HG03025 (cell line): Measurements from ENCODE around the gene MPG.
"Not testable (repeated sequence)": the region's sequence is repeated elsewhere in the genome, so short reads cannot be mapped to it uniquely, and the experiment has no call there.

Experiments
- ATAC-seq: cut with Tn5 transposase; IDR thresholded peaks from one replicate; pipeline ENCODE4 v1.9.1; 2021; ENCODE audit warnings: mild to moderate bottlenecking, moderate library complexity; ENCODE audit not compliant: unreplicated experiment, low FRiP score

MPG gene, protein sequence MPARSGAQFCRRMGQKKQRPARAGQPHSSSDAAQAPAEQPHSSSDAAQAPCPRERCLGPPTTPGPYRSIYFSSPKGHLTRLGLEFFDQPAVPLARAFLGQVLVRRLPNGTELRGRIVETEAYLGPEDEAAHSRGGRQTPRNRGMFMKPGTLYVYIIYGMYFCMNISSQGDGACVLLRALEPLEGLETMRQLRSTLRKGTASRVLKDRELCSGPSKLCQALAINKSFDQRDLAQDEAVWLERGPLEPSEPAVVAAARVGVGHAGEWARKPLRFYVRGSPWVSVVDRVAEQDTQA

DNA sequence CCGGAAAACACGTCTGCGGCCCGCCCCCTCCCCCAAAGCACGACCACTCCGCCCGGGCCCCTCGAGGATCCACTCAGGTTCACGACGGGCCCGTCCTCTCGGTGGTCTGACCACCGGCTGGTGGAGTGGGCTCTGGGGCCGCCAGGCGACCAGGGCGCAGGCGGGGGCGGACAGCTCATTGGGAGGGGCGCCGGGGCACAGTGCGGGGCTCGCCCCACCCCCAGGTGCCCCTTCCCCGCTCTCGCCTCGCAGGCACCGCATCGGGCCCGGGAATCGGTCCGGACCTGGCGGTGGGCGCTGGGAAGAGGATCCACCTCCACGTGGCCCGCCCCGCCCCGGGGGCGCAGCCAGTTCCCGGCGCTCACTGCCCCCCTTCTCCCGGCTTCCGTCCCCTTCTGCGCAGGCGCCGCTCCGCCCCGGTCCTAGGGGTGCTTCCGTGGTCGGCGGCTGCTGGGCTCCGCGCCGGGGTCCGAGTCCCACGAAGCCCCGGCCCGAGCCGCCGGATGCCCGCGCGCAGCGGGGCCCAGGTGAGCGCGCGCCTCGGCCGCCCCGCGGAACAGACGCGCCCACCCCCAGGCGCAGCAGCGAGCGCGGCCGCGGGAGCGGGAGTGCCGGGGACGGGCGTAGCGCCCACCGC is at the start of gene MPG:
MPG (plus strand) TSS at position 419 of the 637 bp plus-strand sequence; CDS start at position 504, 85 bp downstream.
- ATAC-seq: peak; percentile 58

DNA sequence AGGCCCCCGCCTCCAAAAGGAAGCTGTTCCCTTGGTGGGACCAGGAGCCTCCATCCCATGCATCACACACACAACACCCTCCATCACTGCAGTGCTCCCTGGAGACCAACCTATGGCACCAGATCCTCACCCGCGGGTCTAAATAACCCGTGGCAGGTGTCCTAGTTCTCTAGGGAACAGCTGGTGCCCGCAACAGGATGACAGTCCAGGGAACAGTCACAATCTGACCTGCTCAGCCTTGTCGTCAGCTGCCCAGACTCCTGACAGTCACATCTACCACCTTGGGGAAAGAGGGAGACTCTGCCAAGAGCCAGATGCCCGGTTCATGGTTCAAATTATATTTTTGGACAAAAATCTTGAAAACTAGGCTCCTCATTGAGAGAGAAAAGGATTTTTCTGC is 47.4 kb upstream of the MPG start:
- not testable (repeated sequence) for ATAC-seq

DNA sequence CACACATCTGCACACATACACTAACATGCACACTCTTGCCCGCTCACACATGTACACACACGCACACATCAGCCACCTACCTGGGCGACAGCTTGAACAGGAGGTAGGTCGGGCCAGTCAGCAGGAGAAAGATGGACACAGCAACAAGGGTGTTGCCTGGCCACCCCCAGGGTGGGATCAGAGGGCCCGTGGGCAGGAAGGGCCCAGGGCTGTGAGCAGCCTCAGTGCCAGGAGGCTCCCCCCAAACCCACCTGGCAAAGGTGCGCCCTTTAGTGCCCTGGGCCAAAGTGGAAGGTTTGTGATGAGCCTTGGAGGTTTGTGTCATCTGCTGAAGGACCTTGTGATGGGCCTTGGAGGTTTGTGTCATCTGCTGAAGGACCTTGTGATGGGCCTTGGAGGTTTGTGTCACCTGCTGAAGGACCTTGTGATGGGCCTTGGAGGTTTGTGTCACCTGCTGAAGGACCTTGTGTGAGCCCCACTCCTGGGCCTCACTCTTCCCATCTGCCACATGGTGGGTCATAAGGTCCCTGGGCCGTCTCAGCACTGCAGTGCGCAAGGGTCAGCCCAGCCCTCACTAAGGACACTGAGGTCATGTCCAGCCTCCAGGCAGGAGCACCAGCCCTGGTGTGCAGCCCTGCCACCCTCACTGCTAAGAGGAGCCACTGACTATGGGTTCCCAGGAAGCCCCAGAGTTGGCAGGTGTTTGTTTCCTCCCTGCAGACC is 44.7 kb upstream of the MPG start:
- ATAC-seq: not testable (repeated sequence)

DNA sequence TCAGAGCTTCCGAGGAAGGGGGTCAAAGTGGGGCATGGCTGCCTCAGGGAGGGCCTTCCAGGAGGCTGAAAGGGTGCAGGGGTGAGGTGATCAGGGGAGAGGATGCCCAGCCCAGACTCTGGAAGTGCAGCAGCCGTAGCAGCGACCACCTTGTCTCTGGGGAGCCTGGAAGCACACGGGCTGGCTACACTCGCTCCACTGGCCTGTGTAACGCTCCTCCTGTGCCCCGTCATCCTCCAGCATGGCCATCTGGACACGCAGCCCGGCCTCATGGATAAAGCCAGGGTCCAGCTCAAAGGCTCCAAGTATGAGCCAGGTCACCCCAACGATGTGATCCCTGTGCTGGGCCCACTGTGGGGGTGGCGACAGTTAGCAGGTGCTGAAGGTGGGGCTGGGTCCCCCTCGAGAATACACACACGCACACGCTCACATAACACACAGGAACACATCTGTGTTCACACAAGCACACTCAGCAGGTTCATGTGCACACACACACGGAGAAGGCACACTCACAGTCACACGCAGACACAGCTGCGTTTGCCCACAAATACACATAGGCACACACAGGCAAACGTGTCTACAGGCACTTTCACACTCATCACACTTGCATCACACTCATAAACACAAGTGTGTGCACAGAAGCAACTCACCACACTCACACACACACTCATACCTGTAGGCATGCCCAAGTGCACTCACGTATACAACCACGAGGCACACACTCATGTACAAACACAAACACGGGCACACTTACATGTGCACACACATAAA is 44.0 kb upstream of the MPG start:
- no peak for ATAC-seq

DNA sequence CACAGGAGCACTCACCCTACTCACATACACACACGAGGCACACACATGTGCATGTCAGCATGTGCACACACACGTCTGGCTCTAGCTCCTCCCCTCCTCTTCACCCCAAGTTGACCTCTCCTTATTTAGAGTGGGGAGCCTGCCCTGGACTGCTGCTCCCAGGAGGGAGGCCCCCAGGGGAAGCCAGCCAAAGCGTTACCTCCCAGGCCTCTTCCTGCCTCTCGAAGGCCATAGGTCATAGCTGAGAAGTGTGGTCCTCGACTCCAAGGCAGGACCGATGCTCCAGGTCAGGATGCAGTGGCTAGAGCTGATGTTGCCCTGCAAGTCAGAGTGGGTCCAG is 43.4 kb upstream of the MPG start:
- no peak for ATAC-seq

DNA sequence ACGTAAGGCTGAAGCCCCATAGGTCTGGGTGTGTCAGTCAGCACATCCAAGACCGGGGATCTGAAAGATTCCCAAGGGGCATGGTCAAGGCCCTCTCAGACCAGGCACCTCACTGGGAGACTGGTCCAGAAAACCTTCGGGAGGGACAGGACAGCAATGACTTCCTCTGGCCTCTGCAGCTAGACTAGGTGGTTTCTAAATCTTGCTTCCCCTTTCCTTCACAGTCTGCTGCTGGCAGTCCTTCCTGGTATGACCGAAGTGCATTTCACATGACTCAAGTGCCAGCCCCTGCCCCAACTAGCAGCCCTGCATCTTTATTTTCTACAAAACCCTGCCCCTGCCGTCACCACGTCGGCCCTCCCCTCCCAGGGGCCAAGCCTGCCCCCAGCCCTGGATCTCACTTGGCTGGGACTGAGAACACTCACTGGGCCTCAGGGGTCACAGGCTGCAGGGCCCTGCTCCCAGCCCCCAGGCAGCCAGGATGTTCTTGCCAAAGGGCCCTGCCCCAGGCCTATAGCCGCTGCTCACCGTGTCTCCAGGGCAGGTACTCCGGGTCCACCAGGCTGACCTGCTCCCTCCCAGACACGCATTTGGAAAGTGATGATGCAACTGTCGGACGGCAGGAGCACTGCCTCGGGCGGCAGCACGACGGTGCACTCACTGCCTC is 42.9 kb upstream of the MPG start:
- ATAC-seq: no peak

DNA sequence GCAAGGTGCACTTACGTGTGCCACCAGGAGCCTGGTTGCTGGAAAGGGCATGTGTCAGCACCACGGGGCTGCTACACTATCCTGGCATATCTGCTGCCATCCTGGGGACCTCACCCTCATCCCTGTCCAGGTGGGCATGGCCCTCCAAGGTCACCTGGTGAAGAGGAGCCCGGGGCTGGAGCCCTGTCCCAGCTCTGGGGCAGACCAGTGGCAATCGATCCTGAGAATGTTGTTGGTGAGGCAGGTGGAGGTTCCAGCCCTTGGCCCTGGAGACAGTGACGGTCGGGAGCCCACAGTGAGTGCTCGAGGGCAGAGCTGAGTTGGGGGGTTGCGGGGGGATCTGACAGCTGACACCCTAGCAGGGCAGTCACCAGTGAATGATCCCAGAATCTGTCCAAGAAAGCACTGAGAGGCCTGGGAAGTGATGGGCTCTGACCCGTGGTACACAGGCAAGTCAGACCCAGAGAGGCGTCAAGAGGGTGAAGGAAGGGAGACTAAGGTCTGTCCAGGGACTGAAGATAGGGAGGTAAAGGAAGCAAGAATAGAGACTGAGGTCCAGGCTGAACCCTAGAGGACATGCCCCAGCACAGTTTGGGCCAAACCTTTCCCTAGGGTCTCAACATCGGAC is 42.2 kb upstream of the MPG start:
- ATAC-seq: no peak

DNA sequence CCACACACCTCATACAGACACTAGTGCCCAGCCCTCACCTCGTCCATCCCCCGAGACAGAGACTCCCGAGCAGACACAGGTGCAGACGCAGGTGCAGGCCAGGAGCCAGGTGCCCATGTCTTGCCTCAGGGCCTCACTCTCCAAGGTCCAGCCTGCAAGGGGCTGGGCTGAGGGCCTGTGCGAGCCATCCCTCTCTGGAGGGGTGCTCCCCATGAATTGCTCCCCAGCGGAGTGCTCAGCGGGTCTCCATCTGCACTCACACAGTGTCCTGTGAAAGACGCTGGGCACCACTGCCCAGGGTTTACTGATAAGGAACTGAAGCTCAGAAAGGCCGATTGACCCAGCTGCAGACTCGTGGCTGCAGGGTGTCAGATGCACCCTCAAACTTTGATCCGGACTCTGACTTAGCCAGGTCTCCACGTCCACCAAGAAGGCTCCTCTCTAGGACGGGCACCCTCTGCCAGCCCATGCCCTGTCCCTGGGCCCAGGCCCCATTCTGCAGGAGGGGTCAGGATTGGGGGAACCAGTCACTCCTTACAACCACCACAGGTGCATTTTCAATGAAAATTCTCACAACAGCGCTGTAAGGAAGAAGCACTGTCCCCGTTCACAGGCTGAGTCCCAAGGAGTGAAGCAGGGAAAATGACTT is 41.6 kb upstream of the MPG start:
- no peak for ATAC-seq

DNA sequence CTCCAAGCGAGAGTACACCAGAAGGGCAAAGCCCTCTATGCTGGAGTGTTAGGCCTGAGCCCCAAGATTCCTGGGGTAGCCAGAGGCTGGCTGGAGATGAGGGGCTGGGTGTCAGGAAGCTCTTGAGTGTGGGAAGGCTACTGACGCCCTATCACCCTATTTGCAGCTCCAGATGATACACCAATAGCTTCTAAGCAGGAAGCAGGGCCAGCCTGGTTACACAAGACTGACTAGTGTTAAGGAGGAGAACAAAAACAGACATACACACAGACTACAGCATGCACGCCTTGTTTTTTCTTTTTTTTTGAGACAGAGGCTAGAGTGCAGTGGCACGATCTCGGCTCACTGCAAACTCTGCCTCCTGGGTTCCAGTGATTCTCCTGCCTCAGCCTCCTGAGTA is 40.5 kb upstream of the MPG start:
- no peak for ATAC-seq

DNA sequence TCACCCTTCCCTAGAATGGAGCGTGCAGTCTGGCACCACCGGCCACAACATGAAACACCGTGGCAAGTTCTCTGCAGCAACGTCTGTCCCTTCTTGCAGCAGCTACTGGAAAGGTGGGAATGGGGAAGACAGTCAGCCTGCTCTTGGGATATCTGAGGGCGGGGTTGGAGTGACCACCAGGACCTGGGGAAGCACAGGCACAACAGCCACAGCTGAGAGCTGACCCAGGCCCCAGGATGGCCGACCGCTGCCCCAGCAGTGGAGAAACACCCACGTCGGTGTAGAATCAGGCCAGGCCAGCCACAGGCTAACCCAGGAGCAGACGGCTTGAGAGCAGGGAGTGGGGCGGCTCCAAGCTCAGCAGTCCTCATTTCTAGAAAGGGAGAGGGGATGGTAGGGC is 39.8 kb upstream of the MPG start:
- not testable (repeated sequence) for ATAC-seq

DNA sequence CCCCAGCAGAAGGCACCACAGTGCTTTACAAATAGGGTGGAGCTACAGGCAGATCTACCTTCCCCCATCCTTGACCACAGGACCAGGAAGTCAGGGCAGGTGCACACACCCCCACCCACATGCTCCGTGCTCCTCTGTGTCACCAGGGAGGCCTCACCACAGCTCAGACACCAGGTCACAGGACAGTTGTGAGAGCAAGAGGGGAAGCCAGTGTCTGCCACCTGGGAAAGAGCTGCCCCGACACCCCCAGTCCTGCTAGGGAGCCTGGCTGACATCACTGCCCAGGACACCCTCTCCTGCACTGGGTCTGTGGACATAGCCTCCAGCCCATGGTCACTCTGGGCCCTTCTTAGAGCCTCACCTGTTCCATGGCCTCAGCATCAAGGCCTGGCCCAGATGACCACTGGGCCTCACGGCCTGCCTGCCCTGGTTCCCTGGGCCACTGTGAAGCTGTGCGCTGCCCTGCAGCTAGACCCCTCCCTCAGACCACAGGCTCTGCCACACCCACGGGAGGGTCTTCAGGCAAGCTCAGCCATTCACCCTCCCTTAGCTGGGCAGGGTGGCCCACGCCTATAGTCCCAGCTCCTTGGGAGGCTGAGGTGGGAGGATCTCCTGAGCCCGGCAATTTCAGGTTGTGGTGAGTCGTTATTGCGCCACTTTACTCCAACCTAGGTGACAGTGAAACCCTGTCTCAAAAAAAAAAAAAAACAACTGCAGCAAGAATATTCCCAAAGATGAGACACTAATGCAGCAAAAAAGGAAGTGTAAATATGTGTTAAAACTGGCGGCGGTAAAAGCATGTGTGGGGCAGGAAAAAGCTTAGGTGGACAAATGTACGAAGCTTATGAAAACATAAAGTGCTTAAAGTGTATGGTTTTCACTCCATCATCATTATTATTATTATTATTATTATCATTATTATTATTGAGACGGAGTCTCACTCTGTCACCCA is 38.8 kb upstream of the MPG start:
- peak; percentile 65 for ATAC-seq

DNA sequence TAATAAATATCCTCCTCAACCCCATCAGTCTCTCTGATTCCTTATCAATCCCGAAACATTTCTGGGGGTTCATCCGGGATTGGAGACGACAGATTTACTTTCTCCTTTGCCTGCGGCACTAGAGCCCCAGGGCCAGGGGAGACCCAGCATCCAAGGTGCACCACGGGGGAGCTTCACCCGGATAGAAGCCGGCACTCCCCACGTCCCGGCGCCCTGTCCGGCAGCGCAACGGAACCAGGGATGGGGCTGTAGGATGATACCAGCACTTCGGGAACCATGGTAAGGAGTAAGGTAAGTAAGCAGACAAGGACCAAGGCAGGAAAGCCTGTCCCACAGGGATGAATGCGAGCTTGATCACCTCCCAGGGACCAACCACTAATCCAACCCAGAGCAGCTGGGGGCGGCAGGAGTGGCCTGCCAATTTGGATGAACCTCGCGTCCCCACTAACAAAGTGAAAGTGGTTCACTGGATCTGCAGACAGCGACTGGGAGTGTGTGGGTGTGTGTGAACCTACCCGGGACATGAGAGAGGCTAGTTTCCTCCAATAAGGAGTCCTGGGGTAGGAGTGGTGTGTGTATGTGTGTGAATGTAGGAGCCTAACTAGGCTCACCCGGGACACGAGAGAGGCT is 36.5 kb upstream of the MPG start:
- no peak for ATAC-seq

DNA sequence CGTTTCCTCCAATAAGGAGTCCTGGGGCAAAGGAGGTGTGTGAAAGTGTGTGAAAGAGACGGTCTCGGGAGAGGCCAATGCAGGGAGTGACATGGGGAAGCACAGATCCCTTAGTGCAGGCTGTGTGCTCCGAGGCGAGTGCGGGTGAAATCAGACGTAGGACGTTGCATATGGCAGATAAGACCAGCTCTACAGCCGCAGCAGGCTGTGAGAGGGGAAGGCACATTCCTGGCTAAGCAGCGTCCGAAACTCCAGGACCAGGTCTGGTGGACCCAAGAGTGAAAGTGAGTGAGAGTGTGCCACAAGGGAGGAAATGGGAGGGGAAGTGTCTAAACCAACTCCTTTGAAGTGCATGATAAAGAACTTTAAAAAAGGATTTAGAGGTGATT is 36.0 kb upstream of the MPG start:
- no peak for ATAC-seq

DNA sequence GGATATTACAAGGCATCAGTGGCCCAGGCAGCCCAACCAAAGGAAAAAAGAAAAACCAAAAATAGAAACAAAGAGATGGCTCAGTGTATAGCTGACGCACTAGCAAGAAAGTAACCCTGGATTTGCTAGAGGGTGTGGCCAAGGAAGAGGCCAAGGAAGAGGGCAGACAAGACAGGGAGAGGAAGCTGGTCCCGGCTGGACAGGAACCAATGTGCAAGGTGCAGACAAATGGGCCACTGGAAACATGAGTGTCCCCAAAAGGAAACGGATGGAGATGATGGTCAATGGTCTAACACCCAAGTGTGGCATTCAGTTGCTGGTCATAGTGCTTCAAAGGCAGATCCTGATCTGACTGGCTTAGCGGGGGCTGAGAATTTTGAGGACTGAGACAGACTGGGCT is 35.3 kb upstream of the MPG start:
- ATAC-seq: no peak

DNA sequence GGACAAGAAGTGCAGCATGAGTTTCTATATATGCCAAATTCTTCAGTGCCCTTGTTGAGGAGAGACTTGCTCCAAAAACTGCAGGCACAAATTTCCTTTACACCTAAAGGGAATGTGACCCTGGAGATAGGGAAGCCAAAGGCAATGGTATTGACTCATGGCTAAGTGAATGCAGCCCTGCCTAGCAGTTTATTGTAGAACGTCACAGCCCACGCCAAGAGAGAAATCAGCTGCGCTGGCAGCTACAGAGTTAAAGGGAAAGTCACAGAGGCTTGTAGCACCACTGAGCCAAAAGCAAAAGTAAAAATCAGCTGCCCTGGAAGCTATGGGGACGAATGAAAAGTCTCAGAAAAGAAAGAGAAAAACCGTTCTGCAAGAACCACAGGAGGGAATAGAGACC is 34.7 kb upstream of the MPG start:
- no peak for ATAC-seq

DNA sequence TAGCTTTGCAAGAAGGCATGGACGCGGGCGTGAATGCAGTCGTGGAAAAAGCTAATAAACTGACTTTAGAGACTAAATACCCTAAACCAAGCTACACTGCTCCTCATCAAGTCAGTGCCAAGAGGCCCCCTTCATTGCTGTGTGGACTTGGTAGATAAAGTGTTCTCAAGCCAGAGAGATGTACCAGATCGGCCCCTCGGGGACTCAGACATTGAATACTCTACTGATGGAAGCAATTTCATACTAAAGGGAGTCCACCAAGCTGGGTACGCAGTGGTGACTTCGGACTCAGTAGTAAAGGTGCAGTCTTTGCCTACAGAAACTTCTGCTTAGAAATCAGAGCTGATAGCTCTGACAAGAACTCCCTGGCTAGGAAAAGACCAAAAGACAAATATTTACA is 33.4 kb upstream of the MPG start:
- ATAC-seq: no peak

DNA sequence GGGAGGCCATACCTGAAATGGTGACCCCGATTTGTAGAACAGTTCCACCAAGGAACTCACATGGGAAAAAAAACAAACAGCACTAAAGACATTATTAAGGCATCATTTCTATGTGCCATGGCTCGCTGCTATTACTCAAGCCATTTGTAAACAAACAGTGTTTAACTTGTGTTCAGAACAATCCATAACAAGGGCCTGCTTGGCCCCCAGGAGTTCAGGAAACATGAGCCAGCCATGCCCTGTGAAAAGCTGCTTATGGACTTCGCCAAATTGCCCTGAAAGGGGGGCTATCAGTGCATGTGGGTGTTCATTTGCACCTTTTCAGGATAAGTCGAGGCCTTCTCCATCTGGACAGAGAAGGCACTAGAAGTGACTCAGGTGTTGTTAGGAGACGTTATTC is 32.6 kb upstream of the MPG start:
- no peak for ATAC-seq

DNA sequence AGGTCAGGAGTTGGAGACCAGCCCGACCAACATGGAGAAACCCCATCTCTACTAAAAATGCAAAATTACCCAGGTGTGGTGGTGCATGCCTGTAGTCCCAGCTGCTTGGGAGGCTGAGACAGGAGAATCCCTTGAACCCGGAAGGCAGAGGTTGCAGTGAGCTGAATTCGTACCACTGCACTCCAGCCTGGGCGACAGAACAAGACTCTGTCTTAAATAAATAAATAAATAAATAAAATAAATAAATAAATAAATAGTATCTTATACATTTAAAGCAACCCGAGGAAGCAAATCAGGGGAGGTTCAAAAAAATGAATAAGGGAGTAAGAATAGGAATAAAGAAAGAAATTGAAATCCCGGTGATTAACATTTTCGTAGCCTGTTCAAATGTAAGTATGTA is 31.5 kb upstream of the MPG start:
- ATAC-seq: not testable (repeated sequence)
